Loucy (cell line): ENCODE data around the gene BMPR1B.

ENCODE experiments used
- CTCF ChIP-seq: fragments of 200-600 bp; sonication (generic); conservative IDR thresholded peaks from 2 replicates; pipeline ENCODE4 v1.5.1; 2014; ENCODE audit warnings: mild to moderate bottlenecking, antibody characterized with exemption, low read length
- EZH2phosphoT487 ChIP-seq: fragments of 200-600 bp; IDR thresholded peaks from 2 replicates; pipeline ENCODE4 v1.6.1; 2018; ENCODE audit warnings: antibody characterized with exemption, mild to moderate bottlenecking, moderate library complexity, borderline replicate concordance

GRCh38 chr4:95045429-95045828 is 287.7 kb downstream of the BMPR1B start:
- TF ChIP-seq CTCF (no peak), EZH2phosphoT487 (no peak)
